GM13977 (cell line): ENCODE results near the gene WWOX.

Experiments
- DNase-seq: peaks from one replicate; pipeline ENCODE4 v3.0.0; 2012; ENCODE audit warnings: low spot score
- CTCF ChIP-seq: IDR thresholded peaks from 2 replicates; pipeline ENCODE4 v1.5.1; 2012; ENCODE audit warnings: mild to moderate bottlenecking, control low read depth; ENCODE audit not compliant: insufficient read depth; ENCODE audit errors: extremely low read depth, missing control alignments
- in situ Hi-C: fragments of 300-500 bp; cut with MboI; formaldehyde crosslinking; loops from one replicate; pipeline ENCODE4 v1.12.0; 2022; ENCODE audit warnings: low sequenced_read_pairs, low pct_unique_long_range_greater_than_20kb, mixed read lengths, inconsistent platforms; ENCODE audit not compliant: unreplicated experiment

WWOX gene

GRCh38 chr16:78607465-78607864 lies 508.0 kb downstream of the WWOX start:
- in situ Hi-C loops: no loop called here
- no peak for DNase-seq
- no peak for TF ChIP-seq CTCF

GRCh38 chr16:78608305-78608776 lies 508.9 kb downstream of the WWOX start:
- TF ChIP-seq CTCF: no peak
- no peak for DNase-seq
- in situ Hi-C loops: no loop called here

- DNase-seq: no peak
- in situ Hi-C loops: no loop called here
- no peak for TF ChIP-seq CTCF
Observed at GRCh38 chr16:78609402-78610274, 510.2 kb downstream of the WWOX start.

GRCh38 chr16:78611318-78611717 lies 511.9 kb downstream of the WWOX start:
- DNase-seq: no peak
- TF ChIP-seq CTCF: no peak
- in situ Hi-C loops: no loop called here

- TF ChIP-seq CTCF: no peak
- in situ Hi-C loops: no loop called here
- DNase-seq: no peak
Observed at GRCh38 chr16:78619811-78620210, 520.4 kb downstream of the WWOX start.

GRCh38 chr16:78620291-78620690 lies 520.8 kb downstream of the WWOX start:
- no peak for TF ChIP-seq CTCF
- DNase-seq: no peak
- in situ Hi-C loops: no loop called here
